DND-41 (cell line): ENCODE results near the gene ZNF732.
"Not testable (repeated sequence)": the region's sequence is repeated elsewhere in the genome, so short reads cannot be mapped to it uniquely, and the experiment has no call there.

Experiments
- ATAC-seq: fragments of 200-7000 bp; cut with Tn5 transposase; 3 replicates; pipeline ENCODE4 v1.9.1; 2021; ENCODE audit warnings: low read depth; ENCODE audit not compliant: insufficient read depth
- DNase-seq: peaks from one replicate; pipeline ENCODE4 v3.0.0-alpha.2; 2020
- H2AFZ ChIP-seq: 2 replicates; pipeline ENCODE4 v1.6.0; 2012; ENCODE audit warnings: low read depth, low read length
- H3K27ac ChIP-seq: 2 replicates; pipeline ENCODE4 v1.5.1; 2012; ENCODE audit warnings: low read length, inconsistent platforms
- H3K27me3 ChIP-seq: fragments of 200-600 bp; sonication (generic); 2 replicates; pipeline ENCODE4 v1.6.0; 2012; ENCODE audit warnings: low read length, mild to moderate bottlenecking, inconsistent platforms; ENCODE audit not compliant: insufficient read depth, poor library complexity
- H3K36me3 ChIP-seq: 2 replicates; pipeline ENCODE4 v1.5.1; 2012; ENCODE audit warnings: low read length, inconsistent platforms; ENCODE audit not compliant: insufficient read depth
- H3K4me1 ChIP-seq: 2 replicates; pipeline ENCODE4 v1.5.1; 2012; ENCODE audit warnings: mild to moderate bottlenecking, low read length; ENCODE audit not compliant: insufficient read depth
- H3K4me2 ChIP-seq: 2 replicates; pipeline ENCODE4 v1.6.0; 2012; ENCODE audit warnings: mild to moderate bottlenecking, moderate library complexity, low read length, inconsistent platforms; ENCODE audit not compliant: insufficient read depth
- H3K4me3 ChIP-seq, 2 experiments: fragments of 200-600 bp in 1 of 2; shearing (Covaris generic) in 1 of 2; 2 replicates each; pipeline ENCODE4 v1.5.1; 2012 to 2016; ENCODE audit warnings: inconsistent platforms in 2 of 2, low read length in 2 of 2, mild to moderate bottlenecking in 2 of 2, low read depth in 1 of 2, moderate library complexity in 1 of 2
- H3K79me2 ChIP-seq: 2 replicates; pipeline ENCODE4 v1.6.0; 2012; ENCODE audit warnings: low read length, inconsistent platforms; ENCODE audit not compliant: insufficient read depth
- H3K9ac ChIP-seq: 2 replicates; pipeline ENCODE4 v1.6.0; 2012; ENCODE audit warnings: low read depth, mild to moderate bottlenecking, inconsistent platforms, low read length, moderate library complexity
- H3K9me3 ChIP-seq: 2 replicates; pipeline ENCODE4 v1.5.1; 2012; ENCODE audit warnings: low read length, moderate library complexity, mild to moderate bottlenecking, inconsistent platforms; ENCODE audit not compliant: insufficient read depth, severe bottlenecking
- H4K20me1 ChIP-seq: 2 replicates; pipeline ENCODE4 v1.6.0; 2012; ENCODE audit warnings: low read length; ENCODE audit not compliant: insufficient read depth
- EZH2 ChIP-seq: IDR thresholded peaks from 3 replicates; pipeline ENCODE4 v1.6.1; 2012; ENCODE audit warnings: borderline replicate concordance, low read depth, mild to moderate bottlenecking, moderate library complexity, low read length, inconsistent platforms; ENCODE audit not compliant: severe bottlenecking
- TF ChIP-seq, protein P1 (sequence below): IDR thresholded peaks from 2 replicates; pipeline ENCODE4 v1.5.1; 2012; ENCODE audit warnings: borderline replicate concordance, low read length, moderate library complexity, mild to moderate bottlenecking; ENCODE audit not compliant: poor library complexity, severe bottlenecking; ENCODE audit errors: extremely low read depth

Gene ZNF732

DNA sequence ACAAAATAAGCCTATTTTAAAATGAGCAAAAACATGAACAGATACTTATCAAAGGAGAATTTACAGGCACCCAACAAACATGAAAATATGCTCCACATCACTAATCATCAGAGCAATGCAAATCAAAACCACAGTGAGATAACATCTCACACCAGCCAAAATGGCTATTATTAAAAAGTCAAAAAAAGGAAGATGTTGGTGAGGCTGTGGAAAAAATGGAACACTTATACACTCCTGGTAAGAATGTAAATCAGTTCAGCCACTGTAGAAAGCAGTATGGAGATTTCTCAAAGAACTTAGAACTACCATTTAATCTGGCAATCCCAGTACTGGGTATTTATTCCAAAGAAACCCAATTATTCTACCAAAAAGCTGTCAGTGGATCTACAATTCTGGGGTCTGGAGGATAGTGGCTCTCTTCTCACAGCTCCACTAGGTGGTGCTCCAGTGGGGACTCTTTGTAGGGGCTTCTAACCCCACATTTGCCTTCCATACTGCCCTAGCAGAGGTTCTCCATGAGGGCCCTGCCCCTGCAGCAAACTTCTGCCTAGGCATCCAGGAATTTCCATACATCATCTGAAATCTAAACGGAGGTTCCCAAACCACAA is 9.1 kb upstream of the ZNF732 start:
- peaks cover 16% of the 10 kb centered on the region for H3K9me3 ChIP-seq

DNA sequence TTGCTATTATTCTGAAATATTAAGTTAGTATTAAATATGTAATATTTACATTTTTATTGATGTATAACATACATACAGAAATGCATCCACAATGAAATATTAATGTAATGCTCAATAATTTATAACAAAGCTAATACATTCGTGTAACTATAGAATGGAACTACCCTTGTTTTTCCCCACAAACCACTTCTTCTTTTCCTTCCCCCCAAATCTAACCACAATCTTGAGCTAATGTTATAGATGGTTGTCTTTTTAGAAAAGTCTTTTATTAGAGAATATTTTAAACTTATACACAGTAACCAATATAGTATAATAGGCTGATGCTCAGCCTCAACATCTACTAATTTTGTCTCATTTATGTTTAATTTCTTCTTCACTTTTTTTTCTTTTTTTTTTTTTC is 4.5 kb upstream of the ZNF732 start:
- TF ChIP-seq, protein P1, sequence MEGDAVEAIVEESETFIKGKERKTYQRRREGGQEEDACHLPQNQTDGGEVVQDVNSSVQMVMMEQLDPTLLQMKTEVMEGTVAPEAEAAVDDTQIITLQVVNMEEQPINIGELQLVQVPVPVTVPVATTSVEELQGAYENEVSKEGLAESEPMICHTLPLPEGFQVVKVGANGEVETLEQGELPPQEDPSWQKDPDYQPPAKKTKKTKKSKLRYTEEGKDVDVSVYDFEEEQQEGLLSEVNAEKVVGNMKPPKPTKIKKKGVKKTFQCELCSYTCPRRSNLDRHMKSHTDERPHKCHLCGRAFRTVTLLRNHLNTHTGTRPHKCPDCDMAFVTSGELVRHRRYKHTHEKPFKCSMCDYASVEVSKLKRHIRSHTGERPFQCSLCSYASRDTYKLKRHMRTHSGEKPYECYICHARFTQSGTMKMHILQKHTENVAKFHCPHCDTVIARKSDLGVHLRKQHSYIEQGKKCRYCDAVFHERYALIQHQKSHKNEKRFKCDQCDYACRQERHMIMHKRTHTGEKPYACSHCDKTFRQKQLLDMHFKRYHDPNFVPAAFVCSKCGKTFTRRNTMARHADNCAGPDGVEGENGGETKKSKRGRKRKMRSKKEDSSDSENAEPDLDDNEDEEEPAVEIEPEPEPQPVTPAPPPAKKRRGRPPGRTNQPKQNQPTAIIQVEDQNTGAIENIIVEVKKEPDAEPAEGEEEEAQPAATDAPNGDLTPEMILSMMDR = no peak
- TF ChIP-seq EZH2 = no peak
- DNase-seq (no peak), ATAC-seq (no peak)
- Histone ChIP-seq H3K9me3 (peaks cover 38% of the 10 kb centered on the region), H3K4me1 (peaks cover 27% of the 10 kb centered on the region), H3K36me3 (no peaks in the 10 kb centered on the region), H4K20me1 (no peaks in the 10 kb centered on the region), H3K27me3 (no peaks in the 10 kb centered on the region), H2AFZ (no peak overlapping the region), H3K9ac (no peak overlapping the region), H3K27ac (no peak overlapping the region), H3K79me2 (no peaks in the 10 kb centered on the region), H3K4me3 (no peak overlapping the region), H3K4me2 (no peak overlapping the region)

More for the DNA sequence above, 9.1 kb upstream of the ZNF732 start:
- Histone ChIP-seq H3K9ac (no peak overlapping the region), H3K36me3 (no peaks in the 10 kb centered on the region), H4K20me1 (no peaks in the 10 kb centered on the region), H3K79me2 (no peaks in the 10 kb centered on the region), H3K4me1 (peaks cover 4% of the 10 kb centered on the region; the same call in 1 of the 2 replicates), H2AFZ (no peak overlapping the region), H3K27ac (no peak overlapping the region), H3K4me3 (no peak overlapping the region), H3K4me2 (no peak overlapping the region), H3K27me3 (no peaks in the 10 kb centered on the region)
- ATAC-seq = no peak
- TF ChIP-seq EZH2 = no peak
- TF ChIP-seq, protein P1 = peak; percentile 16
- no peak for DNase-seq

DNA sequence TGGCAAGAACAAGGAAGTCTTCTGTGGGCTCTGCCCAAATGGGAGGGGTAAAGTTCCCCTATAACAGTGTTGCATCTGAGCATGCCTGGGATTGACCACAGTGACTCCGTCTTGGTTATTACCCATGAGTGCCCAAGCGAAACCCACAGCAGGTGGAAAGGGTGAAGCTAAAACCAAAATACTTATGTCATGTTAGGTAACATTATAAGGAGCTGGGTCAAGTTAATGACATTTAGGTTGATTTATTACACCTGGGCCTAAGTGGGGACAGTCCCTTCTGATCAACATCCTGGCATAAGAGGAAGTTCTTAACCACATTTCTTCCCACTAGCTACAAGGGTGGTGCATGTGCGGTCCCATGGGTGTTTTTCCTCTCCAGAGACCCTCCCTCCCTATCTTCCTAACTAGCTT is 1.3 kb upstream of the ZNF732 start:
- Histone ChIP-seq H4K20me1 (no peaks in the 10 kb centered on the region), H3K9me3 (peaks cover 44% of the 10 kb centered on the region), H3K79me2 (no peaks in the 10 kb centered on the region), H3K4me2 (peak overlapping the region; percentile 28; the same call in 1 of the 2 replicates), H3K9ac (no peak overlapping the region), H2AFZ (peak overlapping the region; percentile 21), H3K27me3 (no peaks in the 10 kb centered on the region), H3K4me3 (peak overlapping the region in 1 of 2 experiments; percentile 24; a peak in 1 of 4 replicates), H3K36me3 (no peaks in the 10 kb centered on the region), H3K27ac (peak overlapping the region; percentile 74), H3K4me1 (peaks cover 27% of the 10 kb centered on the region)
- ATAC-seq = peak; percentile 87
- TF ChIP-seq, protein P1 = no peak
- TF ChIP-seq EZH2 = no peak
- peak; percentile 64 for DNase-seq

DNA sequence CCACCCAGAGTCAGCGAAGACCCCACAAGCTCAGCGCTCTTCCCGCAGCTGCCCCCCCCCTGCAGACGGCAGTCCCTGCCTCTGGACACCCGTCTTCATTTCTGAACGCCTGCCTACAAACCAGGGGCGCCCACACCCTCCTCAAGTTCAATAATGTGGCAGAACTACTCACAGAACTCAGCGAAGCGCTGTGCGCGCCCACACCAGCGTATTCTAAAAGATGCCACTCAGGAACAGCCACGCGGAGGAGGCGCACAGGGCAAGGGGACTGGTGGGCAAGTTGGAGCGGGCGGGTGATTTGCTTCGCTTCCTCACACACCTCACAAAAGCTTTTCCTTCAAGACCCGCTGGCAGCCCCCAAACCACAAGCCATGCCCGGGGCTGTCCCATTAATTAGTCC is 758 bp downstream of the ZNF732 start:
- not testable (repeated sequence) for ATAC-seq, H4K20me1 ChIP-seq, DNase-seq, H3K27me3 ChIP-seq, H3K79me2 ChIP-seq, H2AFZ ChIP-seq, H3K4me2 ChIP-seq, H3K36me3 ChIP-seq, H3K4me3 ChIP-seq, H3K27ac ChIP-seq, H3K9ac ChIP-seq
- H3K9me3 ChIP-seq = peaks cover 37% of the 10 kb centered on the region
- H3K4me1 ChIP-seq = peaks cover 23% of the 10 kb centered on the region
